Measurements from ENCODE around the gene CLPTM1. TPM values are rescaled to one million over a fixed set of nuclear protein-coding genes. Genes with fewer than 3 reads are reported as not detected.

The CLPTM1 gene
- total and polyA plus RNA-seq, 9 of the 15 experiments (the other 6 are each of a cell fraction or from before 2014, with no cell fraction given): 0.37 to 96.0 (median 27.5) TPM

GRCh38 chr19:44972802-44973201 lies 17.6 kb downstream of the CLPTM1 start (continued):
- TF ChIP-seq ZBTB33 (CRISPR knock-in tag; IDR thresholded peaks at IDR 0.05): peak; percentile 75
- no peak for TF ChIP-seq RBM15 (IDR thresholded peaks at IDR 0.05; ENCODE audit: insufficient read depth, low read length)
- TF ChIP-seq BRCA1 (IDR thresholded peaks at IDR 0.05): no peak
- TF ChIP-seq BRCA1 (CRISPR knock-in tag; IDR thresholded peaks at IDR 0.05): no peak
- no peak for TF ChIP-seq ZBTB9 (CRISPR knock-in tag; IDR thresholded peaks at IDR 0.05)

- H3K9me1 ChIP-seq (ENCODE audit: control insufficient read depth, insufficient read depth, low read length): no peaks in the 10 kb centered on the region
- ChIA-PET CTCF (ENCODE audit: low intra/inter-chr PET ratio) (no interaction called here), POLR2A (interaction anchor here (0.6 to 1.2 kb wide), 4 partner anchors 8 to 36 kb away, joined by 3 to 5 read pairs (median 4); no protein-coding TSS in a partner anchor)
- H3K79me2 ChIP-seq (ENCODE audit: control insufficient read depth, insufficient read depth, low read length): peaks cover 3% of the 10 kb centered on the region; the same call in 1 of the 3 replicates
- 95% methylated on average over 21 of the region's 21 CpGs for WGBS (ENCODE audit: insufficient coverage, low coverage, missing lambda C conversion rate)
- no peak for ATAC-seq
- H2AFZ ChIP-seq (ENCODE audit: low read depth, low read length): no peak overlapping the region
- no peak overlapping the region for H3K4me3 ChIP-seq
- peaks cover 68% of the 10 kb centered on the region for H3K36me3 ChIP-seq (ENCODE audit: control insufficient read depth, insufficient read depth, low read length)
- no peaks in the 10 kb centered on the region for H3K9me3 ChIP-seq (replicated peaks; ENCODE audit: control insufficient read depth, insufficient read depth, low read depth, low read length)
- H3K27me3 ChIP-seq (ENCODE audit: control insufficient read depth in 2 of 2, insufficient read depth in 2 of 2, low read length in 2 of 2): no peaks in the 10 kb centered on the region
- no TSS peak for BruUV-seq (replicated peaks)
- FAIRE-seq: no peak
- peak overlapping the region in 1 of 2 experiments; percentile 20; a peak in 1 of 4 replicates for H3K9ac ChIP-seq (ENCODE audit: insufficient read depth in 1 of 2, low read depth in 2 of 2, low read length in 2 of 2)
- intact Hi-C loops (cut with micrococcal nuclease) (no loop called here), in situ Hi-C loops (cut with MboI) (no loop called here)
- peaks cover 0 to 5% of the 10 kb centered on the region in 2 experiments; a peak in 1 of 5 replicates for H3K4me1 ChIP-seq (replicated peaks in 1 of 2; ENCODE audit: control insufficient read depth in 2 of 2, insufficient read depth in 2 of 2, low read length in 2 of 2)
- no peak overlapping the region for H3K4me2 ChIP-seq (ENCODE audit: insufficient read depth, low read length)
- no peaks in the 10 kb centered on the region for H4K20me1 ChIP-seq (replicated peaks; ENCODE audit: control insufficient read depth, insufficient read depth, low read length)
- no peak for DNase-seq (ENCODE audit: extremely low read depth in 1 of 4, low spot score in 3 of 4)
- no peak overlapping the region for H3K27ac ChIP-seq (ENCODE audit: extremely low read depth, low read depth, low read length)
- TF ChIP-seq YY1 (IDR thresholded peaks at IDR 0.05; ENCODE audit: borderline replicate concordance in 1 of 3, control insufficient read depth in 1 of 3, extremely low read depth in 1 of 3, insufficient read depth in 3 of 3, insufficient read length in 1 of 3, insufficient replicate concordance in 2 of 3, low read depth in 1 of 3, low read length in 2 of 3) (no peak), HNRNPK (IDR thresholded peaks at IDR 0.05; ENCODE audit: low read depth, low read length, poor library complexity, severe bottlenecking) (no peak), DMBX1 (CRISPR knock-in tag; IDR thresholded peaks at IDR 0.05; ENCODE audit: borderline replicate concordance) (no peak)
These were observed 19.0 kb downstream of the CLPTM1 start for GRCh38 chr19:44973982-44974735.

Data from K562 (cell line).